HUES6 (cell line): Measurements from ENCODE around the gene SLC7A14.

Experiments used
- H3K27ac ChIP-seq: 2 replicates; pipeline ENCODE4 v1.7.0; 2013; ENCODE audit warnings: low read depth, mild to moderate bottlenecking, low read length, inconsistent platforms
- H3K27me3 ChIP-seq: 2 replicates; pipeline ENCODE4 v1.6.1; 2013; ENCODE audit warnings: low read length; ENCODE audit not compliant: control insufficient read depth, insufficient read depth
- H3K36me3 ChIP-seq: 2 replicates; pipeline ENCODE4 v1.6.1; 2013; ENCODE audit warnings: low read length; ENCODE audit not compliant: control insufficient read depth, insufficient read depth
- H3K4me1 ChIP-seq: 2 replicates; pipeline ENCODE4 v1.6.1; 2013; ENCODE audit warnings: low read length; ENCODE audit not compliant: control insufficient read depth, insufficient read depth
- H3K4me3 ChIP-seq: 2 replicates; pipeline ENCODE4 v1.5.1; 2013; ENCODE audit warnings: low read depth, low read length
- H3K9ac ChIP-seq: one replicate; pipeline ENCODE4 v1.6.1; 2013; ENCODE audit warnings: mild to moderate bottlenecking, low read length
- H3K9me3 ChIP-seq: 2 replicates; pipeline ENCODE4 v1.6.1; 2013; ENCODE audit warnings: low read depth, low read length; ENCODE audit not compliant: control insufficient read depth, insufficient read depth

The SLC7A14 gene

DNA sequence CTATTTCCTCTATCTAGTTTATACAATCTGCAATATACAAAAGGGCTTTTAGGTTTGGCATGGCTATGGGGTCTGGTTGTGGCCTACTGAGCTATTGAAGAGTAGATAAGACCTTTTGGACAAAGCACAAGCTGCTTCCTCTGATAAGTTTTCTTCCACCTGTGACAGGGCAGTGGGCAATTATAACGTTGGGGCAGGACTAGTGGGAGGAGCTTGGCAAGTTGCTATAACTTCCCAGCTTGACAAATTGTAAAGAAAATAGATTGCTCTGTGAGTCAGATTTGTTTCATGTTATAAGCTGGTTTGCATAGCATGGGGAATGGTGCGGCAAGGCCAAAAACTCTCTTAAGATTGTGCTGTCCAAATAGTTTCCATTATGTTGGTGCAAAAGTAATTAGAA lies 64.9 kb downstream of the SLC7A14 start:
- Histone ChIP-seq H3K4me3 (no peak overlapping the region), H3K9ac (no peak overlapping the region), H3K27me3 (no peaks in the 10 kb centered on the region), H3K4me1 (no peaks in the 10 kb centered on the region), H3K9me3 (no peaks in the 10 kb centered on the region), H3K36me3 (no peaks in the 10 kb centered on the region), H3K27ac (no peak overlapping the region)

DNA sequence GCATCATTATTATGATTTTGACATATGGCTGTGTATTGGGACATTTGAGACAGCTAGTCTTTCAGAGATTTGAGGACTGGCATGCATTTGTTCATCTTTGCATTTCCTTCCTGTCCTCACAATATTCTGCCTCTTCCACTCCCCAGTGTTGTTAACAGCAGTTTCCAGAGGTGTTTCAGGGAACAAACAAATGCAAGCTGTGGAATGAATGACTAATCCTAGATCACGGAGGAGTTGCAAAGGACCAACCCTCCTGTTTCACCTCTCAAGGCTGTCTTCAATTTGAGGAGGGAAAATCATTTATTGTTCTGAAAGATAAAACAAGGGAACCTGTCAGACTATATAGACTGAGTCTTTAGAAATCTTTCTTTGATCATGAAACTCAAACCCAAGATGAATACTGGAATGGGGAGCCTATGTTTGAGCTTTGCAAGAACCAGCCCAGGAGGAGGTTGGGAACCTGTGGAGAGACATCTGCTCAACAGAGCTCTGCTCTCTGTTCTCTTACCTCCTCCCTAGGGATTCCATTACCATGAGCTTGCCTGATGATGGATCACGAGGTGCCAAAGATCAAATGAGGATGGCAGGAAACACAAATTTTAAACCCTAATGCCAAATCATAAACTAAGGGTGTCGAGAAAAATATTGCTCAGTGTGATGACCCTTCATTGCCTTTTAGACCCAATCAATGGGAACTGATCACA lies 68.5 kb downstream of the SLC7A14 start:
- H3K4me3 ChIP-seq: no peak overlapping the region
- no peaks in the 10 kb centered on the region for H3K36me3 ChIP-seq
- no peaks in the 10 kb centered on the region for H3K27me3 ChIP-seq
- H3K9me3 ChIP-seq: no peaks in the 10 kb centered on the region
- no peaks in the 10 kb centered on the region for H3K4me1 ChIP-seq
- H3K9ac ChIP-seq: no peak overlapping the region
- no peak overlapping the region for H3K27ac ChIP-seq

DNA sequence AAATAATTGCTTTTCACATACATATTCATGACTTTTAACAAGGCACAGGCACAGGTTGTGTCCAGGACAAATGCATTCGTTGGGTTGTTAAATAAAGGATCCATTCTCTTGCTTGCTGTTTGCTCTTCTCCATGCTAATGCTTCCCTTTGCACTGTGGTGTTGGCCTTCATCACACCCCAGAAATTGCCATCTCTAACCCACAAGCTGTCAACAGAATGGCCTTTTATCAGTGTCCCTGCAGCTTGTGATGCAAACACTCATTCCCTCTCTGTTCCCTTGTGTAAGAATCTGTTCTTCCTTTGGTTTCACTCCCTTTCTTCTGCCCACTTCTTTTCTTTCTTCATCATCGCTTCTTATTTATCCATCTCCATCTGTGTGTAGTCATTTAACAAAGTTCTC lies 72.2 kb downstream of the SLC7A14 start:
- Histone ChIP-seq H3K9me3 (no peaks in the 10 kb centered on the region), H3K9ac (no peak overlapping the region), H3K4me1 (no peaks in the 10 kb centered on the region), H3K4me3 (no peak overlapping the region), H3K36me3 (no peaks in the 10 kb centered on the region), H3K27ac (no peak overlapping the region), H3K27me3 (no peaks in the 10 kb centered on the region)

DNA sequence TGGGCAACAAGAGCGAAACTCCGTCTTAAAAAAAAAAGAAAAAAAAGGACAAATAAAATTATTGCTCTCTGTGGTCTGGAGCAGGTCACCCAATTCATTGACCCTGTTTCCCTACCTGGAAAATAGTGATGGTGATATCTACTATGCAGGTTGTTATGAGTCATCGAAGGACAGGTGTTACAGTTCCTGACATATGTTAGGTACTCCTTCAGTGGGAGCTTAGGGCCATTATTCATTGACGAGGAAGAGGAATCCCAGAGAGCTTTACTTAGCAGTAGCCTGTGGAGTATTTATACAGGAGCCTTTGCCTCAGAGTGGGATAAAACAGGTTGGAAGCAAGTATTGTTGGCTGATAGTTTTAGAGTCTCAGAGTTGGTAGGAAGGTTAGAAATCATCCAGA lies 74.5 kb downstream of the SLC7A14 start:
- Histone ChIP-seq H3K9ac (no peak overlapping the region), H3K9me3 (no peaks in the 10 kb centered on the region), H3K4me1 (peaks cover 12% of the 10 kb centered on the region), H3K27ac (no peak overlapping the region), H3K4me3 (no peak overlapping the region), H3K27me3 (no peaks in the 10 kb centered on the region), H3K36me3 (no peaks in the 10 kb centered on the region)

DNA sequence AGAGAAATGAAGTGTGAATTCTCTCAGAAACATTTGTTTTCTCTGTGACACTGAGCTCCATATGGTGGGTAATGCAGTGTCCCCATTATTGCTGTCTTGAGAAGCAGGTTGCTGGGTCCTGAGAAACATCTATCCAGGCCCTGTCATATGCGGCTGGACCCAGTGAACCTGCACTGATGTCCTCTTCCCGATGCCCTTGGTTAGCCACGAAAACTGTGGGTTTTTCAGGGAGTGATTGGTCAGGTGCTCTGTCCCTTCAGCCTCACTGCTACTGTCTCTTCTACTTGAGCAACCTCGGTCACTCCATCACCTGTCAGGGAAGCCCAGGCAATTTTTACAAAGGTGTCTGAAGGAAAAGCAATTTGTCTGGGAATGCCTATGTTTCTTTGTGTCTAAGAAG lies 77.0 kb downstream of the SLC7A14 start:
- Histone ChIP-seq H3K27ac (no peak overlapping the region), H3K4me3 (no peak overlapping the region), H3K9me3 (no peaks in the 10 kb centered on the region), H3K27me3 (no peaks in the 10 kb centered on the region), H3K9ac (no peak overlapping the region), H3K4me1 (peaks cover 17% of the 10 kb centered on the region), H3K36me3 (no peaks in the 10 kb centered on the region)

DNA sequence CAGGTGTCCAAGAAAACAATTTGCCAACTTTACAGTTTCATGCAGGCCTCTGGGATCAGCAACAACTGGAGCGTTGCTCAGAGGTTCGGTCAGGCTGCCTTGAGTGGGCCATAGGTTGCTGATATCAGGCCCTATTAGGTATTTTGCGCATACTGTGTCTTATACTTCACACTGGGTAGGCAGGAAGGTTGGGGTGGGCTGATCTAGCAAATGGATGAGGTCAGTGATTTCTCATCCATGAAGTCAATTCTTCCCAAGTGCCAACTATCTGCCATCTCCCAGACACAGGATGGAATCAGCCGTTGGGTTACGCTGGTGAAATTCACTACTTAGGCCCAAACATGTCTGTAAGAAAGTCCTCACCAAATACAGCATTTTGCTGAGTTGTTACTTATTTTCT lies 77.6 kb downstream of the SLC7A14 start:
- Histone ChIP-seq H3K36me3 (no peaks in the 10 kb centered on the region), H3K4me1 (peaks cover 17% of the 10 kb centered on the region), H3K9ac (no peak overlapping the region), H3K27ac (no peak overlapping the region), H3K27me3 (no peaks in the 10 kb centered on the region), H3K9me3 (no peaks in the 10 kb centered on the region), H3K4me3 (no peak overlapping the region)

DNA sequence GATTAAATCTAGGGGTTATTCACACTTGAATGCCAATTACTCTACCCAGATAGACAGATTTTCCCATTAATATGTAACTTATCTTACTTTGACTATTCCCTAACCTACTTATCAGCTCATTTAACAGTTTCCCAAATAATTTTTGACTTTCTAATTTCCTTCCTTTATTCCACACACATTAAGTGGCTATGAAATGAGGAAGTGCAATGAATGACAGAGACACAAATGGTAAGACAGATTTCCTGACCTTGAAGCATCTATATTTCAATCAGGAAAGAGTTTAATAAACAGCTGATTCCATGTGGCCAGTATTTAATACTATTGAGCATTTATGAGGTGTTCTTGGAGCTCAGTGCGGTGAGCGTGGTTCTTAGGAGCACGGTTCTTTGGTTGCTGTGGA lies 78.8 kb downstream of the SLC7A14 start:
- no peaks in the 10 kb centered on the region for H3K9me3 ChIP-seq
- no peak overlapping the region for H3K9ac ChIP-seq
- no peaks in the 10 kb centered on the region for H3K36me3 ChIP-seq
- no peak overlapping the region for H3K4me3 ChIP-seq
- no peaks in the 10 kb centered on the region for H3K27me3 ChIP-seq
- peaks cover 17% of the 10 kb centered on the region for H3K4me1 ChIP-seq
- H3K27ac ChIP-seq: peak overlapping the region; percentile 12; the same call in 1 of the 2 replicates

DNA sequence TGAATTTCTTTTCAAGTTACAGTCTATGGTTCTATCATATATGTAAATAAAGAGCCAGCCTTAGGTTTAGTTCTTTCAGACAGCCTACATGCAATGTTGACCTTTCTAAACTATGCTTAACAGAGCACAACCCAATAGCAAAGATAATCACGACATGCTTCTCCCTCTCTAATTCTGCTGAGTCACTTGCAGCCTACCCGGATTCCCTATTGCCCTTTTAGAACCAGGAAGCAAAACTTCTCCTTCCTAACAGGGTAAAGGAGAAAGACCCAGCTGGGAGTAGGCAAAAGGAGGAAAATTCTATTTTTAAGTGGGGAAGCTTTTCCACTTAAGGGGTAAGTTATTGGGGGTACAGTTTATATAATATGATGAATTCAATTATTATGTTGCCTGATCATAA lies 79.3 kb downstream of the SLC7A14 start:
- Histone ChIP-seq H3K9me3 (no peaks in the 10 kb centered on the region), H3K36me3 (no peaks in the 10 kb centered on the region), H3K4me3 (no peak overlapping the region), H3K4me1 (peaks cover 17% of the 10 kb centered on the region), H3K27ac (peak overlapping the region; percentile 12; the same call in 1 of the 2 replicates), H3K9ac (no peak overlapping the region), H3K27me3 (no peaks in the 10 kb centered on the region)

DNA sequence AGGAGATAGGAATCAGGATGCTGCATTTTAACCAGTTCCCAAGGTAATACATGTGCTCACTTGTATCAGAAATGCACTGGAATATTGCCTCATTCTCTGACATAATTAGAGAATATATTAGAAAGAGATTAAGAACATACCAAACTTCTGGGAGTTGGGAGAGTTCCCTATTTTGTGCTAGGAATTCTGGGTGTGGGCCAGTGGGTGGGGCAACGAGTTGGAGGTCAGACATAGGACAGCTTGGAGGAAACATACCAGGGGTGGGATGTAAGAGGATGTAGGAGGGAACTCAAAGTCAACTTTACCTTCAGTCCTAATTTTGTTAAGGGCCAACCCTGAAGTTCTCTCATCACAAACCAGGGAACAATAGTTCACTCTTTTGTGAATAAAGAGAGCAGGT lies 83.6 kb downstream of the SLC7A14 start:
- Histone ChIP-seq H3K4me3 (no peak overlapping the region), H3K27me3 (no peaks in the 10 kb centered on the region), H3K27ac (no peak overlapping the region), H3K4me1 (peaks cover 14% of the 10 kb centered on the region), H3K36me3 (no peaks in the 10 kb centered on the region), H3K9ac (no peak overlapping the region), H3K9me3 (no peaks in the 10 kb centered on the region)

DNA sequence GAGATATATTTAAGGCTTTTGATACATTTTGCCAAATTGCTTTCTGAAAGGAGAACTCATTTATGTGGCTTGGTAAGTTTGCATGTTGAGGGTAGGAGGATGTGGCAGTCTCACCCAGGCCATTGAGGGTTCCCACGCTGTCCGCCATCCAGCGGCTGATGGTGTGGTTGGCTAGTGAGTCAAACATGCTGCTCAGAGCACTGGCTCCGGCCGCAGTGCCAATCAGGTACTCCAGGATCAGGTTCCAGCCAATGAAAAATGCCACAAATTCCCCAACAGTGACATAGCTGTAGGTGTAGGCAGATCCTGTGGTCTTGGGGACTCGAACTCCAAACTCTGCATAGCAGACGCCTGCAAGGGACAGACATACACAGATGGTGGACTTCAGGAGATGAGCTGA lies 84.9 kb downstream of the SLC7A14 start:
- no peaks in the 10 kb centered on the region for H3K9me3 ChIP-seq
- no peaks in the 10 kb centered on the region for H3K27me3 ChIP-seq
- H3K27ac ChIP-seq: no peak overlapping the region
- no peak overlapping the region for H3K4me3 ChIP-seq
- no peaks in the 10 kb centered on the region for H3K36me3 ChIP-seq
- H3K9ac ChIP-seq: no peak overlapping the region
- H3K4me1 ChIP-seq: peaks cover under 1% of the 10 kb centered on the region; the same call in 1 of the 2 replicates

DNA sequence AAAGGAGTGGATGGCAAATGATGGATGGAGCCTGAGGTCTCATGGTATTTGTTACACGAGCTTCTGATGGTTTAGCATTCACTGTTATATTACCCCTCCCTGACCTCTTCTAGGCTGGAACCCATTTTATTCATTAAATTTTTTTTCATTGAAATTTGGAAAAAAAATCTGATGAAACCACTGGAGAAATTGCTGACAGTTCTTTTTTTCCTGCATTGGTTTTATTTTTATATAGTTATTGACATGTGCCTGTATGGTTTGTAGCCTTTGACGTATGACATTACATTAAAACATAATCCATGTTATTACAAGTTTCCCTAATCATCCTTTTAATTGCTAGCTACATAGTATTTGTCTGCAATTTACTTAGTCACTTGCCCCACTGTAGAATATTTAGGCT lies 85.4 kb downstream of the SLC7A14 start:
- H3K4me3 ChIP-seq: no peak overlapping the region
- H3K27me3 ChIP-seq: no peaks in the 10 kb centered on the region
- H3K36me3 ChIP-seq: no peaks in the 10 kb centered on the region
- no peaks in the 10 kb centered on the region for H3K9me3 ChIP-seq
- H3K4me1 ChIP-seq: no peaks in the 10 kb centered on the region
- no peak overlapping the region for H3K9ac ChIP-seq
- no peak overlapping the region for H3K27ac ChIP-seq
